GM13976 (cell line): ENCODE measurements around the gene WDR46.

Experiments used
- DNase-seq: peaks from one replicate; pipeline ENCODE4 v3.0.0; 2012; ENCODE audit warnings: low spot score
- CTCF ChIP-seq: IDR thresholded peaks from 2 replicates; pipeline ENCODE4 v1.5.1; 2012; ENCODE audit warnings: borderline replicate concordance, mild to moderate bottlenecking; ENCODE audit not compliant: insufficient read depth; ENCODE audit errors: extremely low read depth, missing control alignments, control extremely low read depth
- in situ Hi-C: fragments of 300-500 bp; cut with MboI; formaldehyde crosslinking; loops from one replicate; pipeline ENCODE4 v1.12.0; 2022; ENCODE audit warnings: low sequenced_read_pairs, mixed read lengths, inconsistent platforms; ENCODE audit not compliant: unreplicated experiment

WDR46 gene

GRCh38 chr6:33288921-33289783, at the start of gene WDR46, which contains the start of gene PFDN6:
TSS of gene WDR46 (minus strand) at chr6:33289239. CDS start at chr6:33289170, 69 bp downstream.
TSS of gene PFDN6 (plus strand) at chr6:33289601. CDS start at chr6:33289857, 256 bp downstream.
- in situ Hi-C loops: no loop called here
- no peak for TF ChIP-seq CTCF
- DNase-seq: peak; percentile 94

GRCh38 chr6:33336495-33336894, 47.5 kb upstream of the WDR46 start:
- in situ Hi-C loops: no loop called here
- no peak for DNase-seq
- TF ChIP-seq CTCF: no peak

- in situ Hi-C loops: no loop called here
- no peak for DNase-seq
- TF ChIP-seq CTCF: no peak
Observed at GRCh38 chr6:33335916-33336315, 46.9 kb upstream of the WDR46 start.

- in situ Hi-C loops: no loop called here
- DNase-seq: peak; percentile 0
- TF ChIP-seq CTCF: no peak
Observed at GRCh38 chr6:33333666-33334065, 44.6 kb upstream of the WDR46 start.

GRCh38 chr6:33330736-33331135, 41.7 kb upstream of the WDR46 start:
- in situ Hi-C loops: no loop called here

GRCh38 chr6:33329058-33329457, 40.0 kb upstream of the WDR46 start:
- in situ Hi-C loops: no loop called here
- no peak for TF ChIP-seq CTCF
- DNase-seq: no peak

More at GRCh38 chr6:33330736-33331135, 41.7 kb upstream of the WDR46 start:
- no peak for DNase-seq
- TF ChIP-seq CTCF: no peak
